ENCODE measurements around the gene RAMP1. TPM values are rescaled to one million over a fixed set of nuclear protein-coding genes. Genes with fewer than 3 reads are reported as not detected.

RAMP1 gene
- total RNA-seq, 6 donors from 2014 or later: 3.4 to 14.4 (median 9.9) TPM

GRCh38 chr2:237895544-237896506 is 36.4 kb downstream of the RAMP1 start:
- no peak overlapping the region for H3K4me3 ChIP-seq
- peaks cover 8 to 13% (median 11%) of the 10 kb centered on the region in 4 donors for H3K4me1 ChIP-seq
- H3K27me3 ChIP-seq: no peaks in the 10 kb centered on the region
- TF ChIP-seq CTCF (IDR thresholded peaks at IDR 0.05) (no peak), POLR2A (IDR thresholded peaks at IDR 0.05) (no peak), POLR2AphosphoS5 (IDR thresholded peaks at IDR 0.05) (no peak), EP300 (IDR thresholded peaks at IDR 0.05) (no peak)
- ATAC-seq (ENCODE audit: low FRiP score in 2 of 2) (peak; percentile 8 to 29), DNase-seq (peak in 1 of 2 donors; percentile 64)
- 82 to 87% methylated on average over 16 to 27 of the region's 27 CpGs for WGBS, 2 donors
- H3K27ac ChIP-seq: peak overlapping the region in 2 of 4 donors; percentile 24 to 30
- H3K36me3 ChIP-seq: no peaks in the 10 kb centered on the region
- no peaks in the 10 kb centered on the region for H3K9me3 ChIP-seq

- H3K4me1 ChIP-seq: peaks cover 8 to 13% (median 11%) of the 10 kb centered on the region in 4 donors
- ATAC-seq (ENCODE audit: low FRiP score in 2 of 2): no peak
- no peak for TF ChIP-seq POLR2A (IDR thresholded peaks at IDR 0.05)
- TF ChIP-seq EP300 (IDR thresholded peaks at IDR 0.05): no peak
- no peak for TF ChIP-seq CTCF (IDR thresholded peaks at IDR 0.05)
- TF ChIP-seq POLR2AphosphoS5 (IDR thresholded peaks at IDR 0.05): no peak
- no peaks in the 10 kb centered on the region for H3K36me3 ChIP-seq
- H3K27ac ChIP-seq: no peak overlapping the region
- H3K27me3 ChIP-seq: no peaks in the 10 kb centered on the region
- no peak for DNase-seq
- no peaks in the 10 kb centered on the region for H3K9me3 ChIP-seq
- 77 to 86% methylated on average over 6 to 7 of the region's 7 CpGs for WGBS, 2 donors
- no peak overlapping the region for H3K4me3 ChIP-seq
Observed at GRCh38 chr2:237896507-237896892, 37.1 kb downstream of the RAMP1 start.

GRCh38 chr2:237896956-237897355 is 37.5 kb downstream of the RAMP1 start:
- WGBS, 2 donors: 94% methylated on average over 2 to 10 of the region's 10 CpGs
- Histone ChIP-seq H3K9me3 (no peaks in the 10 kb centered on the region), H3K36me3 (no peaks in the 10 kb centered on the region), H3K27ac (no peak overlapping the region), H3K4me1 (peaks cover 8 to 13% (median 11%) of the 10 kb centered on the region in 4 donors), H3K4me3 (no peak overlapping the region), H3K27me3 (no peaks in the 10 kb centered on the region)
- no peak for DNase-seq
- TF ChIP-seq CTCF (IDR thresholded peaks at IDR 0.05) (no peak), POLR2AphosphoS5 (IDR thresholded peaks at IDR 0.05) (no peak), POLR2A (IDR thresholded peaks at IDR 0.05) (no peak), EP300 (IDR thresholded peaks at IDR 0.05) (no peak)
- ATAC-seq (ENCODE audit: low FRiP score in 2 of 2): no peak

GRCh38 chr2:237898057-237898414 is 38.6 kb downstream of the RAMP1 start:
- 83 to 93% methylated on average over 1 of the region's 1 CpG for whole genome bisulfite sequencing, 2 donors

More at GRCh38 chr2:237898057-237898414, 38.6 kb downstream of the RAMP1 start:
- TF ChIP-seq CTCF (IDR thresholded peaks at IDR 0.05) (no peak), POLR2AphosphoS5 (IDR thresholded peaks at IDR 0.05) (no peak), POLR2A (IDR thresholded peaks at IDR 0.05) (no peak)
- H3K27me3 ChIP-seq: no peaks in the 10 kb centered on the region
- peaks cover 6 to 13% (median 11%) of the 10 kb centered on the region in 4 donors for H3K4me1 ChIP-seq
- H3K27ac ChIP-seq: peak overlapping the region in 3 of 4 donors; percentile 15 to 60 (median 40)
- no peak for DNase-seq
- no peaks in the 10 kb centered on the region for H3K36me3 ChIP-seq
- no peak for ATAC-seq (ENCODE audit: low FRiP score in 2 of 2)
- H3K4me3 ChIP-seq: no peak overlapping the region
- H3K9me3 ChIP-seq: no peaks in the 10 kb centered on the region
